T47D (cell line): ENCODE results near the gene CCDC170.
A peak's percentile ranks its signal among the peaks of the same experiment; 100 is the strongest.

Source experiments
- DNase-seq, 2 experiments: peaks; one replicate each; pipeline versions ENCODE4 v3.0.0 to v3.0.0-alpha.2; 2011 to 2012; ENCODE audit warnings: low read depth in 1 of 2, low spot score in 1 of 2
- JUND ChIP-seq: IDR thresholded peaks from 2 replicates; pipeline ENCODE4 v1.6.1; 2012; ENCODE audit warnings: low read depth
- in situ Hi-C: cut with HindIII; loops from 2 replicates; pipeline ENCODE4 v1.10.0; 2016; ENCODE audit warnings: low sequenced_read_pairs, low pct_unique_long_range_greater_than_20kb

The CCDC170 gene

DNA sequence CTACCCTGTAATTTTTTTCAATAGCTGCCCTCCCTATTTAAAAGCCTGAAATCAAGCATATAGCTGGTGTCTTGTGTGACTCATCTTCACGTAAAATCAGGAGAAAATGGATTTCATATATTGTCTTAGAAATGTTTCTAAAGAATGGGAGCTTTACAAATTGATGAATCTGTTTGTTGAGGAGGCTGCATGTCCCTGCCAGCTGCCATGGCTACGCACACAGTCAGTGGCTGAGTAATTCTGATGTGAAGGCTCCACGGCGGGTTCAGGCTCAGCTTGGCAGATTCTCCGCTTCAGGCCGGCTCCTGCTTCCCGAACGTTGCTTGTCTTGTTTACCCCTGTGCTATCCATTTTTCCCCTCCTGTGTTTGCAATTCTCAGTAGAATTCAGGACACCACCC, 82.8 kb downstream of the CCDC170 start:
- in situ Hi-C loops: no loop called here
- no peak for TF ChIP-seq JUND
- no peak for DNase-seq

DNA sequence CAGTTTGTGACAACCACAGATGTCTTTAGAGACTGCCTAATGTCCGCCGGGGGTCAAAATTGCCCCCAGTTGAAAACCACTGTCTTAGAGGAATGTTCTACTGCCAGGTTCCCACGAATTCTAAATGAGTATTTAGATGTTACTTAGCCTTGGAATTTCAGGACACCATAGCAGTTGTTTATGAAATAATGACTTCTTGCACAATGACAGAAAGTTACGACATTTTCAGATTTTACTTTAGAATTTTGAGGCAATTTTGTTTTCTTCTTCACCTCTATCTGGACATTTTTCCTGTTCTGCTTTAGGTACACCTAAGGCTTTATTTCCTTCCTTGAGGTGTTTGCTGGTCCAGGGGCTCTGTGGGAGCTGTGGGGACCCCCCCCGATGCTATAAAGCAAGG, 83.4 kb downstream of the CCDC170 start:
- in situ Hi-C loops: no loop called here
- TF ChIP-seq JUND: no peak
- DNase-seq: no peak

DNA sequence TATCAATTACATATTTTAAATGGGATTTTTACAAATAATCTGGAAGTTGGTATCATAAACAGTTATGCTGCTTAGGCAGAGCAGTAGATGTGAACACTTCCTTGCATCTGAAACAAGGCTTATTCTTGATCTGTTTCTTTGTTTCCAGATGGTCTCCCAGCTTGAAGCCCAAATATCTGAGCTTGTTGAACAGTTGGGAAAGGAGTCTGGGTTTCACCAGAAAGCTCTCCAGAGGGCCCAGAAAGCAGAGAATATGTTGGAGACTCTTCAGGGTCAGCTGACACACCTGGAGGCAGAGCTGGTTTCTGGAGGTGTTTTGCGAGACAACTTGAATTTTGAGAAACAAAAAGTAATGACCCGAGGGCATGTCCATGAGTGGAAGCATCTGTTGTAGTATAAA, 91.9 kb downstream of the CCDC170 start:
- DNase-seq: no peak
- in situ Hi-C loops: no loop called here
- no peak for TF ChIP-seq JUND

DNA sequence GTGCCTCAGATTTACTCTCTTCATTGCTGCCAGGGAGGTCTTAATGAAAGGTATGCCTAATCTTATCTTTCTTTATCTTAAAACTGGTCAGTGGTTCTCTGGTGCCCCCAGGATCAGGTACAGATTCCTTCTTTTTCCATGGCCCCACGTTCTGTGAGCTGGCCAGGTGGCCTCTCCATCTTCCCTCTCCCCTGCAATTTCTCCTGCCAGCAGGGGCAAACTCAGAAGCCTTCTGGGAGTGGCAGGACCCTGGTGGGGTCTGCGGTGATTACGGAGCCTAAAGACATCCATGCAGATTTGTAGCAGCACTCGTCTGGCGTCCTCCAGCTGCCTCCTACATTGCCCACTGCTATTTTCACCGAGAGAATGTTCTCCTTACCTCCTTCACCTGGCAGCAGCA, 95.8 kb downstream of the CCDC170 start:
- TF ChIP-seq JUND: no peak
- in situ Hi-C loops: no loop called here
- no peak for DNase-seq

DNA sequence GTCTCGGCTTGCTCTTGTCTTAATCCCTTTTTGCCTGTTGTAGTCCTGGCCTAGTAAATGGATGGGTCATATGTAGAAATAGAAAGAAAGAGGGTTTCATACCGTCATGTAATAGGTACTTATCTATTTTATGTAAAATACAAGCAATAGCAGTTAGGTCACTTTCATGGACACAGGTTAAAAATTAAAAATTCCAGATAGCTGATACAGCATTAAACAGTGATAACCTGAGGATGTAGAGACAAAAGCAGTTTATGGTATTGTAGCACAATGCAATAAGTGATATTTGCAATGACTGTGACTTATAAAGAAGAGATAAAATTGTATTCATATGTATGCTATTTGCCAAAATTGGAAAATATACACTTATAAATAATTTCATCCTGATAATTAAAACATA, 96.9 kb downstream of the CCDC170 start:
- in situ Hi-C loops: no loop called here
- no peak for TF ChIP-seq JUND
- no peak for DNase-seq

DNA sequence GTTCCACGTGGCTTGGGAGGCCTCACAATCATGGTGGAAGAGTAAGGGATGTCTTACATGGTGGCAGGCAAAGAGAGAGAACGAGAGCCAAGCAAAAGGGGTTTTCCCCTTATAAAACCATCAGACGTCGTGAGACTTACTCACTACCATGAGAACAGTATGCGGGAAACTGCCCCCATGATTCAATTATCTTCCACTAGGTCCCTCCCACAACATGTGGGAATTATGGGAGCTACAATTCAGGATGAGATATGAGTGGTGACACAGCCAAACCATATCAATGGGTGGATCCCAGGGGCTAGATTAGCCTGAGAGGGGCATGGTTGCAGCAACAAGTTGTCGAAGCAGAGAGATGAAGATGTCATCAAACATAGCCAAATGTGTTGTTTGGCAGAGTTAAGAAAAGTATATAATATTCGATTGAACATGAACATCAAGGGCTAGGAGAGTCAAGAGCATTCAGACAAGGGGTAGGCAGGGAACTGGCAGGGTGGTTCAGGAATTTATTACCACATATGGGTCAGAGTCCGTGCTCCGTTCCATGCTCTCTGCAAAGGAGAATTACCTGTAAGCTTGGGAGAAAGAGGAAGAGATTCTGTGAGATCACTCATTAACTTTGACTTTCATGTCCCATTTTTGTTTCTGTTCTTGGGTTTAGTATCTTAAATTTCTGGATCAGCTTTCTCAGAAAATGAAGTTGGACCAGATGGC, 98.8 kb downstream of the CCDC170 start:
- no peak for DNase-seq
- no peak for TF ChIP-seq JUND
- in situ Hi-C loops: no loop called here

DNA sequence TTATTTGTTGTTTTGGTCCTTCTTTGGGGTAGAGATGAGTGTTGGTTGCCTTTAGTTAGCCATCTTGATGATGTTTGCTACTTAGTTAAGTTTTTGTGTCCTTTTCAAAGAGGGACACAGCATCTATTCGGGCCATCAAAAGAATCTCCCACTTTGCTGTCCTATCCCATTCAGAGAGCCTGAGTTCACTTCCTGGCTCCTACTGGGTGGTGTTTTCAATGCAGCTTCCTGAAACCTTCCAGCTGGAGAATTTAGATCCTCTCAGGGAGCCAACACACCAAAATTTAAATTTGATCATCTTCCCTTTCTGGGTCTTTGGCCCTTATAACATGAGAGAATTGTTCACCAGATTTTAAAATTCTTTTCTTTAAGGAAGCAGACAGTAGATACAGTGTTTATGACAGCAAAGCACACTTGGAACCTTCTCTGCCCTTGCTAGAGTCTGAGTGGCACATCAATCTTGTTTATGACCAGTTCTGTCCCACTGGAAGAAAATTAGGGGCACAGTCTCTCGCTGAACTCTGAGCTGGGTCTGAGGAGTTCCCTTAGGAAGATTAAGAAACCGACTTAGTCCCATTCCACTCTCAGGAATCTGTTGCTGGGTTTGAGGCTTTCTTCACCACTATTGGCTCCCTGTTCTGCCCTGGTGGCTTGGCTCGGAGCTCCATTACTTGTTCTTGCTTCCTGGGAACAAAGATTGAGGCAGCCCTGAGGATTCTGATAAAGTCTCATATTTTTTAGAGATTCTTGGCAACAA, 115.5 kb downstream of the CCDC170 start:
- TF ChIP-seq JUND: no peak
- DNase-seq: no peak
- in situ Hi-C loops: no loop called here

DNA sequence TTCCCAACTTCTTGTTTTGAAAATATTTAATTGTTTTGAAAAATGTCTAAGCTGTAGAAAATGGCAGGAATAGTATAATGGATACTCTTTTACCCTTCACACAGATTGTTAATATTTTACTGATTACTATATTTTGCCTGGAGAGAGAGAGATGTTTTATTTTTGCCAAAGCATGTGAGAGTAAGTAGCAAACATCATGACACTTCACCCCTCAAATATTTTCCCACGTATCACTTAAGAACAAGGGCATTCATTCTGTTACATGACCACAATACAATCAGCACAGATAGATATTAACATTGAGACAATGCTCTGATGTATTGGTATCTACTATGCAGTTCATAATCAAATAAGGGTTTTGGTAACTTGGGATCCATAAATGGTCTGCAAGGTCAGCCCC, 116.5 kb downstream of the CCDC170 start:
- no peak for DNase-seq
- in situ Hi-C loops: no loop called here
- no peak for TF ChIP-seq JUND

DNA sequence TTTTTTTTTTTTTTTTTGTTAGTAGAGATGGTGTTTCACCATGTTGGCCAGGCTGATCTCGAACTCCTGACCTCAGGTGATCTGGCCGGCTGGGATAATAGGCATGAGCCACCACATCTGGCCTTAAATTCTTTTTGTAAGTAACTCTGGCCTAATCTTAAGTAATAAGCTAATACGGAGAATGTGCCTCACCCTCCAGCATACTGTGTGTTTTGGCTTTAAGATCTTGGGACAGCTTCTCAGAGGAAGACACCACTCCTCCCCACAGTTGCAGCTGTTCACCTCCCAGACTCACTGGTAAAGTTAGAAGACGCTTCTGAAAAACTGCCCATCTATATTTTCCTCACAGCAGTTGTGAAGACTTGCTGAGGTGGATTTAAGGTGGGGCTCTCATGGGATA, 120.8 kb downstream of the CCDC170 start:
- in situ Hi-C loops: no loop called here
- no peak for TF ChIP-seq JUND
- DNase-seq: peak in 1 of 2 experiments; percentile 31

DNA sequence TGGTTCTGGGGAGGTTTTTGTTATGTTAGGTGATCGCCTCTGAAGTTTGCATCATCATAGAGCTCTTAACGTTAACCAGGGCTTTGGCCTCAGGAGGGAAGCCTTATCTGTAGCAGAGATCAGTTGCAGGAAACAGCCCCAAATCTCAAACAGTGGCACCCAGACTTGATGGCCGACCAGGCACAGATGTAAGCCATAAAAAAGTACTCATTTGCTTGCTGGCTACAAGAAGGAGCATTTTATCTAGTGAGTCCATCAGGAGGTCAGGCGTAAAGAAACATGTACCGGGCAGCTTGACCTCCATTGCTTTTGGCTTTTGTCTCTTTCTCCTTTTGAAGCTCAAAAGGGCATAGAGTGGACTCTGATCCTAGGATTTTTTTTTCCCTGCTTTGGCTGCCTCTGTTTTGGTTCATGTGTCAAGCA, 122.3 kb downstream of the CCDC170 start:
- TF ChIP-seq JUND: peak; percentile 91; the same call in 1 of the 2 replicates
- peak in 1 of 2 experiments; percentile 95 for DNase-seq
- in situ Hi-C loops: no loop called here

DNA sequence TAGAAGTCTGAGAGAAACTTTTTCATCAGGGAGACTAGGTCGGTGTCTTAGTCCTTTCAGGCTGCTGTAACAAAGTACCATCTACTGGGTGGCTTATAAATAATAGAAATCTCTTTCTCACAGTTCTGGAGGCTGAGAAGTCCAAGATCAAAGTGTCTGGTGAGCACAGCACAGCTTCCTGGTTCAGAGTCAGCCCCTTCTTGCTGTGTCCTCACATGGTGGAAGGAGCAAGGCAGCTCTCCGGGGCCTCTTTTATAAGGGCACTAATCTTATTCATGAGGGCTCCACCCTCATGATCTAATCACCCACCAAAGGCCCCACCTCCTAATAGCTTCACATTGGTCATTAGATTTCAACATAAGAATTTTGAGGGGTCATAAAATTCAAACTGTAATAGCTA, 122.8 kb downstream of the CCDC170 start:
- in situ Hi-C loops: no loop called here
- peak in 1 of 2 experiments; percentile 72 for DNase-seq
- no peak for TF ChIP-seq JUND

DNA sequence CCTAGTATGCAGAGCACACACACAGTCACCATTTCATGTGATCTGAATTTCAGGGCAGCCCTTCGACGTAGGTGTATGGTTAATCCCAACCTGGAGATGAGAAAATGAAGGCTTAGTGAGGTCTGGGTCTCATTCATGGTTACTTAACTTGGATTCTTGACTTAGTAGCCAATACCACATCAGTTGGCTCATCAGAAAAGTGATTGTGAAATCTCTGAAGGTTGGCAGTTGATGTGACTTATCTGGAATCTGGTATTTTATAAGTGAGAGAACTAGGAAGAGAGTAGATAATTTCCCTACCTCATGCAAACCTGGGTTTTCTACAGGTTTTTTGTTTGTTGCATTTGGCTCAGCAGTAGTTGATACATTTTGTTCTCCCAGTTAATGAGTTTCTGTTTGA, 123.7 kb downstream of the CCDC170 start:
- no peak for TF ChIP-seq JUND
- peak in 1 of 2 experiments; percentile 71 for DNase-seq
- in situ Hi-C loops: no loop called here

DNA sequence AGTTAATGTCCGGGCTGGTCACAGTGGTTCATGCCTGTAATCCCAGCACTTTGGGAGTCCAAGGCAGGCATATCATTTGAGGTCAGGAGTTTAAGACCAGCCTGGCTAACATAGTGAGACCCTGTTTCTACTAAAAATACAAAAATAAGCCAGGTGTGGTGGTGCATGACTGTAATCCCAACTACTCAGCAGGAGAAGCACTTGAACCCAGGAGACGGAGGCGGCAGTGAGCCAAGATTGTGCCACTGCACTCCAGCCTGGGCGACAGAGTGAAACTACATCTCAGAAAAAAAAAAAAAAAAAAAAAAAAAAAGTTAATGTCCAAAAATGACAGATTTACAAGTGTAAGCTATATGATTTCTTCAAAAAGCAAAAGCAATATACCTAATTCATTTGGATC, 124.9 kb downstream of the CCDC170 start:
- no peak for TF ChIP-seq JUND
- DNase-seq: no peak
- in situ Hi-C loops: no loop called here

DNA sequence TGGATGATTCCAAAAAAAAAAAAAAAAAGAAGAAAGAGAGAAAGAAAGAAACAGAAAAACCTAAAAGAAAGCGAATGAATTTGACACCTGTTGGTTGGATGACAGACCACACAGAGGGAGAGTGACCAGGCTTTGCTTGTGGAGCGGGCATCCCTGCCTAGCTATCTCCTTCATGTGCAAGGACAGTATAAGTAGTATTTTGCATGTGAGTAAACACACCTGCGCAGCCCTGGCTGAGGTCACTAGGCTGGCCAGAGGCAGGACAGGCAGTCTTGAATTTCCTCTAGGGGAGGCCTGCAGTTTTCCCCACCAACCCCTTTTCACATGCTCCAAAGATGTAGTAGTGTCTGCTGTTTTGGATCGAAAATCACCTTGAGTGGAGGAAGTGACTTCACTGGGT, 126.4 kb downstream of the CCDC170 start:
- in situ Hi-C loops: no loop called here
- no peak for TF ChIP-seq JUND
- DNase-seq: peak in 1 of 2 experiments; percentile 76
